NB4 (cell line): ENCODE results near the gene COG3.

ENCODE experiments used
- CTCF ChIP-seq: IDR thresholded peaks from one replicate; pipeline ENCODE4 v1.5.1; 2012; ENCODE audit warnings: low read depth, low read length
- MAX ChIP-seq: IDR thresholded peaks from 2 replicates; pipeline ENCODE4 v1.6.1; 2011; ENCODE audit warnings: low read depth, low read length
- MYC ChIP-seq: IDR thresholded peaks from 2 replicates; pipeline ENCODE4 v1.6.1; 2011; ENCODE audit warnings: low read depth, low read length
- POLR2A ChIP-seq: IDR thresholded peaks from 2 replicates; pipeline ENCODE4 v1.6.1; 2011; ENCODE audit warnings: mild to moderate bottlenecking; ENCODE audit not compliant: insufficient read length; ENCODE audit errors: extremely low read depth

- TF ChIP-seq MYC, result no peak
- TF ChIP-seq CTCF, result no peak
- no peak for TF ChIP-seq POLR2A
- TF ChIP-seq MAX, result no peak
Measured at GRCh38 chr13:45529758-45530157, 65.0 kb downstream of the COG3 start.
